ENCODE data around the gene SMNDC1.
A peak's percentile ranks its signal among the peaks of the same experiment; 100 is the strongest.

SMNDC1 gene
- long read RNA-seq, full-length matches to known transcripts, result 88 of 114 reads
- long read RNA-seq, partial matches to known transcripts, result 18 of 114 reads
- long read RNA-seq, other reads (novel, unspliced or antisense), result 8 of 114 reads

DNA sequence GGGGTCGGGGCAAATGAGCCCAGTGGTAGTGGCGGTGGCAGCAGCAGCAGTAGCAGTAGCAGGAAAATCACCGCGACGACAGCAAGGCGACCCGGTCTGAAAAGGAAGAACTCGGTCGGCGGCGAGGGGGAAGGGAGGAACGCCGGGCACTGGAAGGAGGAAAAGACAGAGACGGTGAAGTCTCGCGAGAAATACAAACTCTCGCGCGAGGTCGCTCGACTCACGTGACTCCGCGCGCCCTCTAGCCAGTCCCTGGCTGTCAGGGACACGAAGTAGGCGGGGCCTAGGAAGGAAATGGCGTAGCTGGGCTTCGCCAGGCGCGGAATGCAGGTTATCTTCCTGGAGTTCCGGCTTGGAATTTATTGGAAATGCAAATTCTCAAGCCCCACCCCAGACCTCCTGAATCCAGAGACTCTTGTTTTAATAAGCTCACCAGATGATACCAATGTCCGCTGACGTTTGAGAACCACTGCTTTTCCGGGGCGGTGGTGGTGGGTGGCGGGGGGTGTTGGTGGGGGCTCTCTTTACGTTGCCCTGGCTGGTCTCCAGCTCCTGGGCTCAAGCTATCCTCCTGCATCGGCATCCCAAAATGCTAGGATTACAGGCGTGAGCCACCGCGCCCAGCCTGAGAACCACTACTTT, at the start of gene SMNDC1:
Gene SMNDC1 (minus strand): TSS at position 141 of the 642 bp plus-strand sequence. CDS start 1,333 bp downstream, outside the sequence.
- peak; percentile 94 to 97 for DNase-seq (ENCODE audit: low read depth in 1 of 2, low spot score in 1 of 2)
- Histone ChIP-seq H3K27me3 (ENCODE audit: insufficient read depth, poor library complexity, severe bottlenecking) (no peaks in the 10 kb centered on the region), H3K27ac (replicated peaks) (peak within 1 kb of the TSS; percentile 78), H3K4me3 (replicated peaks; ENCODE audit: insufficient read depth, low read length) (peak within 1 kb of the TSS; percentile 79)
- TF ChIP-seq, protein P1, sequence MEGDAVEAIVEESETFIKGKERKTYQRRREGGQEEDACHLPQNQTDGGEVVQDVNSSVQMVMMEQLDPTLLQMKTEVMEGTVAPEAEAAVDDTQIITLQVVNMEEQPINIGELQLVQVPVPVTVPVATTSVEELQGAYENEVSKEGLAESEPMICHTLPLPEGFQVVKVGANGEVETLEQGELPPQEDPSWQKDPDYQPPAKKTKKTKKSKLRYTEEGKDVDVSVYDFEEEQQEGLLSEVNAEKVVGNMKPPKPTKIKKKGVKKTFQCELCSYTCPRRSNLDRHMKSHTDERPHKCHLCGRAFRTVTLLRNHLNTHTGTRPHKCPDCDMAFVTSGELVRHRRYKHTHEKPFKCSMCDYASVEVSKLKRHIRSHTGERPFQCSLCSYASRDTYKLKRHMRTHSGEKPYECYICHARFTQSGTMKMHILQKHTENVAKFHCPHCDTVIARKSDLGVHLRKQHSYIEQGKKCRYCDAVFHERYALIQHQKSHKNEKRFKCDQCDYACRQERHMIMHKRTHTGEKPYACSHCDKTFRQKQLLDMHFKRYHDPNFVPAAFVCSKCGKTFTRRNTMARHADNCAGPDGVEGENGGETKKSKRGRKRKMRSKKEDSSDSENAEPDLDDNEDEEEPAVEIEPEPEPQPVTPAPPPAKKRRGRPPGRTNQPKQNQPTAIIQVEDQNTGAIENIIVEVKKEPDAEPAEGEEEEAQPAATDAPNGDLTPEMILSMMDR (IDR thresholded peaks at IDR 0.05; ENCODE audit: insufficient read depth, low read length), result no peak
- TF ChIP-seq, protein P2, sequence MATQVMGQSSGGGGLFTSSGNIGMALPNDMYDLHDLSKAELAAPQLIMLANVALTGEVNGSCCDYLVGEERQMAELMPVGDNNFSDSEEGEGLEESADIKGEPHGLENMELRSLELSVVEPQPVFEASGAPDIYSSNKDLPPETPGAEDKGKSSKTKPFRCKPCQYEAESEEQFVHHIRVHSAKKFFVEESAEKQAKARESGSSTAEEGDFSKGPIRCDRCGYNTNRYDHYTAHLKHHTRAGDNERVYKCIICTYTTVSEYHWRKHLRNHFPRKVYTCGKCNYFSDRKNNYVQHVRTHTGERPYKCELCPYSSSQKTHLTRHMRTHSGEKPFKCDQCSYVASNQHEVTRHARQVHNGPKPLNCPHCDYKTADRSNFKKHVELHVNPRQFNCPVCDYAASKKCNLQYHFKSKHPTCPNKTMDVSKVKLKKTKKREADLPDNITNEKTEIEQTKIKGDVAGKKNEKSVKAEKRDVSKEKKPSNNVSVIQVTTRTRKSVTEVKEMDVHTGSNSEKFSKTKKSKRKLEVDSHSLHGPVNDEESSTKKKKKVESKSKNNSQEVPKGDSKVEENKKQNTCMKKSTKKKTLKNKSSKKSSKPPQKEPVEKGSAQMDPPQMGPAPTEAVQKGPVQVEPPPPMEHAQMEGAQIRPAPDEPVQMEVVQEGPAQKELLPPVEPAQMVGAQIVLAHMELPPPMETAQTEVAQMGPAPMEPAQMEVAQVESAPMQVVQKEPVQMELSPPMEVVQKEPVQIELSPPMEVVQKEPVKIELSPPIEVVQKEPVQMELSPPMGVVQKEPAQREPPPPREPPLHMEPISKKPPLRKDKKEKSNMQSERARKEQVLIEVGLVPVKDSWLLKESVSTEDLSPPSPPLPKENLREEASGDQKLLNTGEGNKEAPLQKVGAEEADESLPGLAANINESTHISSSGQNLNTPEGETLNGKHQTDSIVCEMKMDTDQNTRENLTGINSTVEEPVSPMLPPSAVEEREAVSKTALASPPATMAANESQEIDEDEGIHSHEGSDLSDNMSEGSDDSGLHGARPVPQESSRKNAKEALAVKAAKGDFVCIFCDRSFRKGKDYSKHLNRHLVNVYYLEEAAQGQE (IDR thresholded peaks at IDR 0.05; ENCODE audit: insufficient replicate concordance, low read depth), result peak; percentile 61
- TF ChIP-seq POLR2AphosphoS5 (IDR thresholded peaks at IDR 0.05; ENCODE audit: low read depth), result peak; percentile 90
- peak; percentile 10; the same call in 1 of the 2 replicates for TF ChIP-seq SPI1 (IDR thresholded peaks at IDR 0.05; ENCODE audit: borderline replicate concordance, low read depth)
- TF ChIP-seq GABPA (IDR thresholded peaks at IDR 0.05; ENCODE audit: low read depth), result 0 out of 2 replicates have a peak, but pooled peaks have one; percentile 17

DNA sequence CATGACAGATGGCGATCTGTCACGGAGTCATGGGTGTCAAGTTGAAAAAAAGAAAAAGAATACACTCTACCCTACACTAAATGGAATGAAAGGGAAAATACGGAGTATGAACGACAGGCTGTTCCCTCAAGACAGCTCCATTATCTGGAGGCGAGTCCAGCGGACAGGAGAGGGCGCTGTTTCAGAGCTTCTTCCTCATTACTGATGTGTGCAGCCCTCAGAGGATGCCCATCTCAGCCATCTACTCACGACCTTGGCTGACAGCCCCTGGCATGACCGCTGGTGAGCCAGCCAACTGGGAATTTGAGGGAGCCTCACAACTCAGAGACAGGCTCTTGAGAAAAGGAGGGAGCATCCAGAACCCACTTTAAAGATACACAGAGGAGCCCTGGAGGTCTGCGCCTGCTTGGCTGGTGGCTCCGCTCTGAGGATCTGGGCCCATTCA, 49.6 kb upstream of the SMNDC1 start:
- Histone ChIP-seq H3K27me3 (ENCODE audit: insufficient read depth, poor library complexity, severe bottlenecking) (no peaks in the 10 kb centered on the region), H3K27ac (replicated peaks) (no peak overlapping the region), H3K4me3 (replicated peaks; ENCODE audit: insufficient read depth, low read length) (no peak overlapping the region)
- peak; percentile 33 to 75 for DNase-seq (ENCODE audit: low read depth in 1 of 2, low spot score in 1 of 2)
- TF ChIP-seq, protein P1 (IDR thresholded peaks at IDR 0.05; ENCODE audit: insufficient read depth, low read length), result peak; percentile 88
- TF ChIP-seq GABPA (IDR thresholded peaks at IDR 0.05; ENCODE audit: low read depth), result no peak
- TF ChIP-seq POLR2AphosphoS5 (IDR thresholded peaks at IDR 0.05; ENCODE audit: low read depth), result no peak
- TF ChIP-seq, protein P2 (IDR thresholded peaks at IDR 0.05; ENCODE audit: insufficient replicate concordance, low read depth), result no peak
- no peak; the same call in 1 of the 2 replicates for TF ChIP-seq SPI1 (IDR thresholded peaks at IDR 0.05; ENCODE audit: borderline replicate concordance, low read depth)

DNA sequence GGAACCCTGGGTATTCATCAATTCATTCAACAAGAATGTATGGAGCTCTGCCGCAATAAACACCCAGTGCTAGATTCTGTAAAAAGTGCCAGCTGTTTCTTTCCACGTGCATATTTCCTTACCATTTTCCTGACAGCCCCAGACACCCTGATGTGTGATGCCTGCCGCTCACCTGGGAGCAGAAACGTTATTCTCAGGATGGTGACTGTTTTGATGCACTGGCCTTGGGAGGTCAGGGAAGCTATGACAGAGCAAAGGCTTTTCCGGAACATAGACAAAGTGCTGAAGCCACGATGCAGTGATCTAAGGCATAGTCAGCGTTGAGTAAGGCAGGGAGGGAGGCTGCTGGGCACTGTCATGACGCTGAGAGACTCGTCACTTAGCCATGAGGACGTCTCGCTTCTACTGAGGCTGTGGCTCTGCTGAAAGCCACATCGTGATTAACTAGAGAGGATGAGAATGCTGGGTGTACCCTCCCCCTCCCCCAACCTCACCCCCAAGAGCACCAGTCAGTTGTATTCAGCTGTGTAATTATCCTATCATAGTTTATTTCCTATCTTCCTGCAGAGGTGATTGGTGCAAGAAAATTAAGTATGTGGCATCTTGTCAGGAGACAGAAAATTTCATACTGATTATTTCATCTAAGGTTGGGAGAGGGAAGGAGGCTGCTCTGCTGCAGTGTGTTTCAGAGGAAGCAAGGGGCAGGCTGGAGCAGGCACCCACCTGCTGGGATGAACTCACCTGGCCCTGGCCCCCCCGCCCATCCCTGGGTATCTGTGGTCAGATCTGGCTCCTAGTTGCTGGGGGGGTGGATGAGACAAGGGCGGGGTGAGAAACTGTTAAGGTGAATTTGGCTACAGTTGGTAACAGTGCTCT, 48.8 kb upstream of the SMNDC1 start:
- no peak overlapping the region for H3K27ac ChIP-seq (replicated peaks)
- TF ChIP-seq POLR2AphosphoS5 (IDR thresholded peaks at IDR 0.05; ENCODE audit: low read depth), result no peak
- TF ChIP-seq, protein P2 (IDR thresholded peaks at IDR 0.05; ENCODE audit: insufficient replicate concordance, low read depth), result no peak
- DNase-seq (ENCODE audit: low read depth in 1 of 2, low spot score in 1 of 2), result no peak
- no peak overlapping the region for H3K4me3 ChIP-seq (replicated peaks; ENCODE audit: insufficient read depth, low read length)
- H3K27me3 ChIP-seq (ENCODE audit: insufficient read depth, poor library complexity, severe bottlenecking), result no peaks in the 10 kb centered on the region
